GM19468 (cell line): ENCODE data around the gene ATG9B.

Experiments
- ATAC-seq: cut with Tn5 transposase; IDR thresholded peaks from one replicate; pipeline ENCODE4 v1.9.1; 2021; ENCODE audit warnings: mild to moderate bottlenecking, moderate library complexity, moderate number of reproducible peaks; ENCODE audit not compliant: unreplicated experiment; ENCODE audit errors: extremely low read depth

Gene ATG9B

GRCh38 chr7:150986556-150986955, 37.7 kb downstream of the ATG9B start:
- ATAC-seq: no peak

- no peak for ATAC-seq
These were observed 38.2 kb downstream of the ATG9B start for GRCh38 chr7:150986099-150986512.

- ATAC-seq: no peak
These were observed 40.4 kb downstream of the ATG9B start for GRCh38 chr7:150983893-150984368.

GRCh38 chr7:150982351-150982750, 41.9 kb downstream of the ATG9B start:
- no peak for ATAC-seq

GRCh38 chr7:150981644-150982043, 42.6 kb downstream of the ATG9B start:
- no peak for ATAC-seq

- no peak for ATAC-seq
These were observed 43.6 kb downstream of the ATG9B start for GRCh38 chr7:150980663-150981062.

- ATAC-seq: no peak
These were observed 44.4 kb downstream of the ATG9B start for GRCh38 chr7:150979713-150980390.

GRCh38 chr7:150978126-150978789, 46.0 kb downstream of the ATG9B start, which contains the start of gene KCNH2:
Gene KCNH2, minus strand, starts transcription at chr7:150978321. Its CDS starts 408 bp downstream, at chr7:150977913.
- ATAC-seq: no peak

GRCh38 chr7:150977382-150978125, 46.7 kb downstream of the ATG9B start:
- ATAC-seq: no peak

GRCh38 chr7:150976529-150977381, 47.5 kb downstream of the ATG9B start:
- ATAC-seq: no peak

- ATAC-seq: no peak
These were observed 48.6 kb downstream of the ATG9B start for GRCh38 chr7:150975536-150976319.

- peak; percentile 64 for ATAC-seq
These were observed 49.6 kb downstream of the ATG9B start for GRCh38 chr7:150974468-150975391.

GRCh38 chr7:150973571-150974451, 50.5 kb downstream of the ATG9B start:
- no peak for ATAC-seq

GRCh38 chr7:150972741-150973140, 51.6 kb downstream of the ATG9B start:
- ATAC-seq: no peak

GRCh38 chr7:150972023-150972468, 52.2 kb downstream of the ATG9B start:
- no peak for ATAC-seq

- no peak for ATAC-seq
These were observed 52.9 kb downstream of the ATG9B start for GRCh38 chr7:150971242-150972022.
